ENCODE results near the gene USP34. TPM values are rescaled to one million over a fixed set of nuclear protein-coding genes. Genes with fewer than 3 reads are reported as not detected.

USP34 gene
- total RNA-seq, 2 donors from 2014 or later: 105 to 120 TPM

DNA sequence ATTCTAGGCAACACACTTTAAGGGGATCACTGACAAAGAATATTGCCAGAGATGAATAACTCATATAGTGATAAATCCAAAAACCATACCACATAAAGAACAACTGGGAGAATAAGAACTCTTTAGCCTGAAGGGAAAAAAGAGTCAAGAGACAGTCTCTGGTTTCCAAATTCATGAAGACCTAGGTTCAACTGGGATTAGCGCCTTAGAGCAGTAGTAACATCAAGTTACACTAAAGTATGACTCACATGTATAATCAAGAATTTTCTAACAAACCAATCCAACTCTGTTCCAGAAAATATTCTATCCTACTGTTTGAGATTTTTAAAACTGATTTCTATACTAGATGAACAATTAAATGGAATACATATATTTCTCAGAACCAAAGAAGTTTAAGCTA is 93.8 kb downstream of the USP34 start:
- Histone ChIP-seq H3K4me3 (ENCODE audit: low read length) (no peak overlapping the region), H3K36me3 (ENCODE audit: control insufficient read depth, insufficient read depth, low read length) (peaks cover 81% of the 10 kb centered on the region), H3K9ac (ENCODE audit: extremely low read depth, low read length, poor library complexity, severe bottlenecking) (no peak overlapping the region), H3K27me3 (ENCODE audit: control insufficient read depth, insufficient read depth, low read length, poor library complexity, severe bottlenecking) (no peaks in the 10 kb centered on the region), H3K9me3 (ENCODE audit: control insufficient read depth, low read length) (peaks cover 15% of the 10 kb centered on the region), H3K27ac (ENCODE audit: low read depth, low read length) (no peak overlapping the region), H3K4me1 (ENCODE audit: control insufficient read depth, insufficient read depth, low read length) (peaks cover 4% of the 10 kb centered on the region)
- DNase-seq: no peak
- 100% methylated on average over 1 of the region's 1 CpG; no CpG with 5 or more reads in 1 of the 2 experiments for WGBS, 2 experiments (ENCODE audit: insufficient coverage in 1 of 2, insufficient read length in 1 of 2)
- TF ChIP-seq, protein P1, sequence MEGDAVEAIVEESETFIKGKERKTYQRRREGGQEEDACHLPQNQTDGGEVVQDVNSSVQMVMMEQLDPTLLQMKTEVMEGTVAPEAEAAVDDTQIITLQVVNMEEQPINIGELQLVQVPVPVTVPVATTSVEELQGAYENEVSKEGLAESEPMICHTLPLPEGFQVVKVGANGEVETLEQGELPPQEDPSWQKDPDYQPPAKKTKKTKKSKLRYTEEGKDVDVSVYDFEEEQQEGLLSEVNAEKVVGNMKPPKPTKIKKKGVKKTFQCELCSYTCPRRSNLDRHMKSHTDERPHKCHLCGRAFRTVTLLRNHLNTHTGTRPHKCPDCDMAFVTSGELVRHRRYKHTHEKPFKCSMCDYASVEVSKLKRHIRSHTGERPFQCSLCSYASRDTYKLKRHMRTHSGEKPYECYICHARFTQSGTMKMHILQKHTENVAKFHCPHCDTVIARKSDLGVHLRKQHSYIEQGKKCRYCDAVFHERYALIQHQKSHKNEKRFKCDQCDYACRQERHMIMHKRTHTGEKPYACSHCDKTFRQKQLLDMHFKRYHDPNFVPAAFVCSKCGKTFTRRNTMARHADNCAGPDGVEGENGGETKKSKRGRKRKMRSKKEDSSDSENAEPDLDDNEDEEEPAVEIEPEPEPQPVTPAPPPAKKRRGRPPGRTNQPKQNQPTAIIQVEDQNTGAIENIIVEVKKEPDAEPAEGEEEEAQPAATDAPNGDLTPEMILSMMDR (conservative IDR thresholded peaks at IDR 0.05): no peak
- Mint-ChIP-seq H3K9me3 (peaks cover 2% of the 10 kb centered on the region), H3K4me3 (no peak overlapping the region), H3K27ac (no peak overlapping the region), H3K36me3 (ENCODE audit: low read depth) (peaks cover 80% of the 10 kb centered on the region), H3K4me1 (peaks cover 7% of the 10 kb centered on the region), H3K27me3 (ENCODE audit: insufficient read depth) (no peaks in the 10 kb centered on the region)

- WGBS, 2 experiments (ENCODE audit: insufficient coverage in 1 of 2, insufficient read length in 1 of 2): 95 to 100% methylated on average over 2 to 4 of the region's 4 CpGs
- H3K4me3 ChIP-seq (ENCODE audit: low read length): no peak overlapping the region
- Mint-ChIP-seq H3K4me1 (peaks cover 7% of the 10 kb centered on the region), H3K9me3 (peaks cover 2% of the 10 kb centered on the region), H3K4me3 (no peak overlapping the region), H3K27ac (no peak overlapping the region), H3K36me3 (ENCODE audit: low read depth) (peaks cover 71% of the 10 kb centered on the region), H3K27me3 (ENCODE audit: insufficient read depth) (no peaks in the 10 kb centered on the region)
- peaks cover 1% of the 10 kb centered on the region for H3K4me1 ChIP-seq (ENCODE audit: control insufficient read depth, insufficient read depth, low read length)
- no peak overlapping the region for H3K9ac ChIP-seq (ENCODE audit: extremely low read depth, low read length, poor library complexity, severe bottlenecking)
- no peaks in the 10 kb centered on the region for H3K27me3 ChIP-seq (ENCODE audit: control insufficient read depth, insufficient read depth, low read length, poor library complexity, severe bottlenecking)
- no peak for DNase-seq
- TF ChIP-seq, protein P1 (conservative IDR thresholded peaks at IDR 0.05): no peak
- H3K27ac ChIP-seq (ENCODE audit: low read depth, low read length): no peak overlapping the region
- peaks cover 74% of the 10 kb centered on the region for H3K36me3 ChIP-seq (ENCODE audit: control insufficient read depth, insufficient read depth, low read length)
- peaks cover 9% of the 10 kb centered on the region for H3K9me3 ChIP-seq (ENCODE audit: control insufficient read depth, low read length)
These were observed 94.7 kb downstream of the USP34 start for GRCh38 chr2:61376211-61376610.

GRCh38 chr2:61371027-61371426 is 99.9 kb downstream of the USP34 start:
- H3K27ac ChIP-seq (ENCODE audit: low read depth, low read length): no peak overlapping the region
- H3K36me3 Mint-ChIP-seq (ENCODE audit: low read depth): peaks cover 65% of the 10 kb centered on the region
- no peaks in the 10 kb centered on the region for H3K9me3 ChIP-seq (ENCODE audit: control insufficient read depth, low read length)
- H3K27me3 ChIP-seq (ENCODE audit: control insufficient read depth, insufficient read depth, low read length, poor library complexity, severe bottlenecking): no peaks in the 10 kb centered on the region
- no peak for DNase-seq
- H3K27ac Mint-ChIP-seq: no peak overlapping the region
- H3K4me1 ChIP-seq (ENCODE audit: control insufficient read depth, insufficient read depth, low read length): no peaks in the 10 kb centered on the region
- no peaks in the 10 kb centered on the region for H3K4me1 Mint-ChIP-seq
- no peak overlapping the region for H3K4me3 Mint-ChIP-seq
- H3K36me3 ChIP-seq (ENCODE audit: control insufficient read depth, insufficient read depth, low read length): peaks cover 83% of the 10 kb centered on the region
- H3K27me3 Mint-ChIP-seq (ENCODE audit: insufficient read depth): no peaks in the 10 kb centered on the region
- peaks cover 2% of the 10 kb centered on the region for H3K9me3 Mint-ChIP-seq
- H3K9ac ChIP-seq (ENCODE audit: extremely low read depth, low read length, poor library complexity, severe bottlenecking): no peak overlapping the region
- H3K4me3 ChIP-seq (ENCODE audit: low read length): no peak overlapping the region
- TF ChIP-seq, protein P1 (conservative IDR thresholded peaks at IDR 0.05): no peak

All from endodermal cell (in vitro differentiated cells).